NCI-H446 (cell line): Measurements from ENCODE around the gene ANKRD40.

ENCODE experiments used
- DNase-seq, 2 experiments: peaks; one replicate each; lab custom pipeline; 2025; lab: John Stamatoyannopoulos, UW

ANKRD40 gene

GRCh38 chr17:50645748-50646682, 61.7 kb downstream of the ANKRD40 start:
- DNase-seq: no peak
